Calu3 (cell line): Measurements from ENCODE around the gene NSG2. TPM values are rescaled to one million over a fixed set of nuclear protein-coding genes. Genes with fewer than 3 reads are reported as not detected.

Experiments used
- BruUV-seq: library from RNA; stranded (reverse); fragments of 400-500 nt; replicated peaks from 2 replicates; lab custom pipeline; 2021; lab: Mats Ljungman, UMichigan
- CTCF ChIA-PET: fragments of 300-600 bp; sonication (Branson Sonifier 250); formaldehyde crosslinking; loops from one replicate; lab custom pipeline; 2022; ENCODE audit warnings: antibody characterized with exemption; lab: Charles Lee
- DNase-seq: peaks from one replicate; pipeline ENCODE4 v3.0.0; 2022
- H3K27ac Mint-ChIP-seq: one replicate; pipeline ENCODE4 v1.8.0; 2022; ENCODE audit warnings: mixed read lengths; ENCODE audit not compliant: unreplicated experiment
- H3K27me3 Mint-ChIP-seq: one replicate; pipeline ENCODE4 v1.8.0; 2022; ENCODE audit warnings: mixed read lengths; ENCODE audit not compliant: unreplicated experiment
- H3K36me3 Mint-ChIP-seq: one replicate; pipeline ENCODE4 v1.8.0; 2022; ENCODE audit warnings: mild to moderate bottlenecking, moderate library complexity, mixed read lengths; ENCODE audit not compliant: insufficient read depth, unreplicated experiment
- H3K4me1 Mint-ChIP-seq: one replicate; pipeline ENCODE4 v1.8.0; 2022; ENCODE audit warnings: mild to moderate bottlenecking, low read depth, mixed read lengths; ENCODE audit not compliant: unreplicated experiment
- H3K4me3 Mint-ChIP-seq: one replicate; pipeline ENCODE4 v1.8.0; 2022; ENCODE audit warnings: mild to moderate bottlenecking, low read depth, moderate library complexity, mixed read lengths; ENCODE audit not compliant: unreplicated experiment
- H3K9me3 Mint-ChIP-seq: one replicate; pipeline ENCODE4 v1.8.0; 2022; ENCODE audit warnings: low read depth, mixed read lengths; ENCODE audit not compliant: unreplicated experiment
- intact Hi-C: fragments of 100-400 bp; cut with micrococcal nuclease; formaldehyde crosslinking; loops from one replicate; pipeline ENCODE4 v1.10.0; 2022; ENCODE audit not compliant: unreplicated experiment
- total RNA-seq: library from RNA; stranded (reverse); gene quantifications from 2 replicates; pipeline ENCODE4 v1.2.3, GENCODE V29; 2022
- TF ChIP-seq, protein P1 (sequence below): fragments of 200-600 bp; IDR thresholded peaks from one replicate; pipeline ENCODE4 v1.8.0; 2022; ENCODE audit warnings: antibody characterized with exemption; ENCODE audit not compliant: unreplicated experiment

The NSG2 gene
- total RNA-seq, 1 experiment from 2014 or later, result not detected

DNA sequence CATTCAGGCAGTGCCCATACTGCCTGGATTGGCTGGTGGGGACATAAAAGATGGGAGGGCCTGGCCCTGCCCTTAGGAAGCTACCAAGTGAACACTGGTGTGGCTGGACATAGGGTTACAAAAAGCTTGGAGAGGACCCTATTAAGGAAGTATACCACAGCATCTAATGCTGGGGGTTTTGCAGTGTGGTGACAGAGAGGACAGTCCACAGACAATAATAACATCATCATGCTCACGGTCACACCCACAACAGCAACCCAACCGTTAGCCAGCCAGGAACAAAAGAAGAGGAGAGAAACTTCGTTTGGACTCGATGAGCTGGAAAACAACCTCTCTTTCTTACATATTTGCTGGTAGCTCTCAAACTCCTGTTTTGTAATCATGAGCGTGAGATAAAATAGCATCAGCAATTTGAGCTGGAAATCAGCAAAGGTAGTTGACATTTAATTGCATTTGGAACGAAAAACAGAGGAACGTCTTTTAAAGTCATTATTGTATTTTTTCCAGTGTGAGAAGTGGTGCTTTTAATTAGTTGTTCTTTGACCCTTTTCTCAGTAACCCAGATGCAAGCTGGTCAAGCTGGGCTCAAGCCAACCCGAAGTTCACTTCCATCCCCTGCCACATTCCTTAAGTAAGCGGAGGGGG lies 73.4 kb downstream of the NSG2 start:
- no peaks in the 10 kb centered on the region for H3K9me3 Mint-ChIP-seq
- H3K4me1 Mint-ChIP-seq, result no peaks in the 10 kb centered on the region
- intact Hi-C loops, result no loop called here
- CTCF ChIA-PET, result interaction anchor here (0.6 kb wide), 1 partner anchor 175 kb away, joined by 6 read pairs; no protein-coding TSS in a partner anchor
- no peaks in the 10 kb centered on the region for H3K36me3 Mint-ChIP-seq
- H3K4me3 Mint-ChIP-seq, result no peak overlapping the region
- DNase-seq, result no peak
- TF ChIP-seq, protein P1, sequence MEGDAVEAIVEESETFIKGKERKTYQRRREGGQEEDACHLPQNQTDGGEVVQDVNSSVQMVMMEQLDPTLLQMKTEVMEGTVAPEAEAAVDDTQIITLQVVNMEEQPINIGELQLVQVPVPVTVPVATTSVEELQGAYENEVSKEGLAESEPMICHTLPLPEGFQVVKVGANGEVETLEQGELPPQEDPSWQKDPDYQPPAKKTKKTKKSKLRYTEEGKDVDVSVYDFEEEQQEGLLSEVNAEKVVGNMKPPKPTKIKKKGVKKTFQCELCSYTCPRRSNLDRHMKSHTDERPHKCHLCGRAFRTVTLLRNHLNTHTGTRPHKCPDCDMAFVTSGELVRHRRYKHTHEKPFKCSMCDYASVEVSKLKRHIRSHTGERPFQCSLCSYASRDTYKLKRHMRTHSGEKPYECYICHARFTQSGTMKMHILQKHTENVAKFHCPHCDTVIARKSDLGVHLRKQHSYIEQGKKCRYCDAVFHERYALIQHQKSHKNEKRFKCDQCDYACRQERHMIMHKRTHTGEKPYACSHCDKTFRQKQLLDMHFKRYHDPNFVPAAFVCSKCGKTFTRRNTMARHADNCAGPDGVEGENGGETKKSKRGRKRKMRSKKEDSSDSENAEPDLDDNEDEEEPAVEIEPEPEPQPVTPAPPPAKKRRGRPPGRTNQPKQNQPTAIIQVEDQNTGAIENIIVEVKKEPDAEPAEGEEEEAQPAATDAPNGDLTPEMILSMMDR, result no peak
- no TSS peak for BruUV-seq
- H3K27ac Mint-ChIP-seq, result no peak overlapping the region
- H3K27me3 Mint-ChIP-seq, result peaks cover 68% of the 10 kb centered on the region

DNA sequence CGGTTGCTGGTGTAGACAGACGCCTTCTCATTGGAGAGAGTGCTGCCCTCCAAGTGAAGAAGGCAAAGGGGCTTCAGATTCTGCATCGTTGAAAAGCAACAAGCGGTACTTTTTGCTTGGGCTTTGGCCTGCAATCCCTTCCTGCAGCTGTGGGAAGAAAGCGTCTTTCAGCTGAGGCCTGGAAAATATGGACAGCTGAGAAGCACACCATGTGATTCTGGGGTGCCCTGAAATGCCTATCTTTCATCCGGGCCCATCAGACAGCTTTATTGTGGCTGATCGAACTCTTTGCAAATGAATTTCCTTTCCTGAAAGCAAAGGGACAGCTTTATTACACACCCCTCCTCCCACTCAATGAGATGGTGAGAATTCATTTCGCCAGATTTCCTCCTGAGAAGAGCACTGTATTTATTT lies 74.0 kb downstream of the NSG2 start:
- H3K27ac Mint-ChIP-seq, result no peak overlapping the region
- CTCF ChIA-PET, result interaction anchor here (0.6 to 0.9 kb wide), 3 partner anchors 28 to 1419 kb away, joined by 3 to 4 read pairs (median 3); no protein-coding TSS in a partner anchor
- DNase-seq, result no peak
- H3K4me1 Mint-ChIP-seq, result no peaks in the 10 kb centered on the region
- peaks cover 68% of the 10 kb centered on the region for H3K27me3 Mint-ChIP-seq
- TF ChIP-seq, protein P1, result no peak
- no peaks in the 10 kb centered on the region for H3K36me3 Mint-ChIP-seq
- no peaks in the 10 kb centered on the region for H3K9me3 Mint-ChIP-seq
- H3K4me3 Mint-ChIP-seq, result no peak overlapping the region
- no TSS peak for BruUV-seq
- intact Hi-C loops, result no loop called here

DNA sequence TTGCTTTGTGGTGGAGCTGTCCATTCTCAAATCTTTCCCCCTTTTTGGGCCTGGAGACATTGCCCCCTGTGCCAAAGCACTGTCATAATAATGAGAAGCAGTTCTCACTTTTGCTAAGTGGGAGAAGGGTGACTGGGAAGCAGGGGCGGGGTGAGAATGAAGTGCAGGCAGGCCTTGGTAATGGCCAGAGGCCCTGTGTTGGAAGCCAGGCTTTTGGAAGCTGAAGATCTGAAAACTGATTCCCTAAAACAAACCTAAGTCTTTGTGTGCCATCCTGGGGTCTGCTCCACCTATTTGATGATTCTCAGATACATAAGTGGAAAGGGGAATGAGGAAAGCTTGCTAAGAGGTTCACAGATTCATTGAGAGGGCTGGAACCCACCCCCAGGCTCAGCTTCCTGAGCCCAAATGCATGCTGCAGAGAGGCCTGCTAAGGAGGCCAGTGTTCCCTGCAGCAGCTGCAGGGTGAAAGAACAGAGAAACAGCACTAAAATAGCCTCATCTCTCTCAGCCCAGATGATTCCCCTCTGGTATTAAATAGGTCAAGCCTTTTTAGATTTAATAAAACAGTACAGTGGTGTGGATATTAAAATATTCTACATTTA lies 75.0 kb downstream of the NSG2 start:
- H3K4me1 Mint-ChIP-seq, result no peaks in the 10 kb centered on the region
- H3K4me3 Mint-ChIP-seq, result no peak overlapping the region
- intact Hi-C loops, result no loop called here
- H3K27ac Mint-ChIP-seq, result no peak overlapping the region
- no peaks in the 10 kb centered on the region for H3K36me3 Mint-ChIP-seq
- DNase-seq, result no peak
- peaks cover 59% of the 10 kb centered on the region for H3K27me3 Mint-ChIP-seq
- CTCF ChIA-PET, result interaction anchor here (0.6 to 0.9 kb wide), 2 partner anchors 29 to 1418 kb away, joined by 3 to 4 read pairs; no protein-coding TSS in a partner anchor
- TF ChIP-seq, protein P1, result no peak
- H3K9me3 Mint-ChIP-seq, result no peaks in the 10 kb centered on the region
- no TSS peak for BruUV-seq

DNA sequence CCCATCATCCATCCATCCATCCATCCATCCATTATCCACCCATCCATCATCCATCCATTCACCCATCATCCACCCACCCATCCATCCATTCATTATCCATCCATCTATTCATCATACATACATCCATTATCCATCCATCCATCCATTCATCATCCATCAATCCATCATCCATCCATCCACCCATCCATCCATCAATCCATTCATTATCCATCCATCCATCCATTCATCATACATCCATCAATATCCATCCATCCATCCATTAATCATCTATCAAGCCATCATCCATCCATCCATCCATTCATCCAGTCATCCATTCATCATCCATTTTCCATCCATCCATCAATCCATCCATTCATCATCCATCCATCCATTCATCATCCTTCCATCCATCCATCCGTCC lies 89.0 kb downstream of the NSG2 start:
- CTCF ChIA-PET, result no interaction called here
- peaks cover 29% of the 10 kb centered on the region for H3K27me3 Mint-ChIP-seq
- TF ChIP-seq, protein P1, result no peak
- intact Hi-C loops, result no loop called here
- peaks cover 8% of the 10 kb centered on the region for H3K9me3 Mint-ChIP-seq
- BruUV-seq, result no TSS peak
- no peak overlapping the region for H3K27ac Mint-ChIP-seq
- H3K4me1 Mint-ChIP-seq, result no peaks in the 10 kb centered on the region
- no peak overlapping the region for H3K4me3 Mint-ChIP-seq
- DNase-seq, result no peak
- H3K36me3 Mint-ChIP-seq, result no peaks in the 10 kb centered on the region
